WTC11 (cell line): ENCODE data around the gene SPPL2B. TPM values are rescaled to one million over a fixed set of nuclear protein-coding genes. Genes with fewer than 3 reads are reported as not detected.

Experiments
- ATAC-seq: fragments of 200-7000 bp; cut with Tn5 transposase; 2 replicates; pipeline ENCODE4 v1.10.0; 2021; ENCODE audit warnings: mild to moderate bottlenecking, moderate library complexity
- CTCF ChIA-PET: fragments of 300-600 bp; sonication (Branson Sonifier 250); formaldehyde crosslinking; loops from one replicate; lab custom pipeline; 2021; ENCODE audit warnings: antibody characterized with exemption; lab: Charles Lee
- POLR2A ChIA-PET: fragments of 350-600 bp; sonication (Branson Sonifier 250); formaldehyde crosslinking; loops from one replicate; lab custom pipeline; 2021; ENCODE audit warnings: antibody characterized with exemption; lab: Charles Lee
- DNase-seq: peaks from one replicate; pipeline ENCODE4 v3.0.0; 2021; ENCODE audit warnings: low spot score
- H3K27ac Mint-ChIP-seq: 2 replicates; pipeline ENCODE4 v1.8.0; 2021; ENCODE audit warnings: mixed read lengths
- H3K27me3 Mint-ChIP-seq: 2 replicates; pipeline ENCODE4 v1.8.0; 2021; ENCODE audit warnings: low read depth, mild to moderate bottlenecking, moderate library complexity, mixed read lengths
- H3K36me3 Mint-ChIP-seq: 2 replicates; pipeline ENCODE4 v1.8.0; 2021; ENCODE audit warnings: mixed read lengths
- H3K4me1 Mint-ChIP-seq: 2 replicates; pipeline ENCODE4 v1.8.0; 2022; ENCODE audit warnings: mixed read lengths
- H3K4me3 Mint-ChIP-seq: 2 replicates; pipeline ENCODE4 v1.8.0; 2021; ENCODE audit warnings: mild to moderate bottlenecking, moderate library complexity, mixed read lengths
- H3K9me3 Mint-ChIP-seq: 2 replicates; pipeline ENCODE4 v1.8.0; 2021; ENCODE audit warnings: mixed read lengths
- ARID4B ChIP-seq: sonication (generic); formaldehyde crosslinking; IDR thresholded peaks from 2 replicates; pipeline ENCODE4 v1.8.0; 2023; ENCODE audit warnings: missing genetic modification reagents, mild to moderate bottlenecking, borderline replicate concordance
- ELF4 ChIP-seq: sonication (generic); formaldehyde crosslinking; IDR thresholded peaks from 2 replicates; pipeline ENCODE4 v1.8.1; 2022; ENCODE audit warnings: low read depth, mild to moderate bottlenecking, moderate library complexity, missing genetic modification reagents
- ETV6 ChIP-seq: sonication (generic); formaldehyde crosslinking; IDR thresholded peaks from 2 replicates; pipeline ENCODE4 v1.8.1; 2022; ENCODE audit warnings: mild to moderate bottlenecking, missing genetic modification reagents
- GTF2I ChIP-seq: fragments of 250-450 bp; sonication (Bioruptor Pico); conservative IDR thresholded peaks from 2 replicates; pipeline ENCODE4 v1.4.0; 2021; ENCODE audit warnings: mild to moderate bottlenecking
- JAZF1 ChIP-seq: fragments of 250-450 bp; sonication (Bioruptor Pico); IDR thresholded peaks from 2 replicates; pipeline ENCODE4 v1.9.0; 2021; ENCODE audit warnings: moderate library complexity, mild to moderate bottlenecking, inconsistent platforms
- NR2C2 ChIP-seq: sonication (generic); formaldehyde crosslinking; IDR thresholded peaks from 2 replicates; pipeline ENCODE4 v1.8.0; 2022; ENCODE audit warnings: mild to moderate bottlenecking, missing genetic modification reagents
- NR3C1 ChIP-seq: sonication (generic); formaldehyde crosslinking; conservative IDR thresholded peaks from 2 replicates; pipeline ENCODE4 v1.8.1; 2023; ENCODE audit warnings: low read depth, mild to moderate bottlenecking, missing genetic modification reagents
- PRDM15 ChIP-seq: sonication (generic); formaldehyde crosslinking; IDR thresholded peaks from 2 replicates; pipeline ENCODE4 v1.8.0; 2022; ENCODE audit warnings: missing genetic modification reagents
- PREB ChIP-seq: sonication (generic); formaldehyde crosslinking; IDR thresholded peaks from 2 replicates; pipeline ENCODE4 v1.8.1; 2022; ENCODE audit warnings: mild to moderate bottlenecking, missing genetic modification reagents, moderate library complexity, borderline replicate concordance
- PRRX2 ChIP-seq: fragments of 250-450 bp; sonication (Bioruptor Pico); IDR thresholded peaks from 2 replicates; pipeline ENCODE4 v1.8.0; 2021; ENCODE audit warnings: mild to moderate bottlenecking
- TEAD4 ChIP-seq: sonication (generic); formaldehyde crosslinking; IDR thresholded peaks from 2 replicates; pipeline ENCODE4 v1.8.0; 2022; ENCODE audit warnings: mild to moderate bottlenecking, missing genetic modification reagents
- USF1 ChIP-seq: sonication (generic); formaldehyde crosslinking; IDR thresholded peaks from 2 replicates; pipeline ENCODE4 v1.8.0; 2022; ENCODE audit warnings: mild to moderate bottlenecking, missing genetic modification reagents
- ZNF138 ChIP-seq: sonication (generic); formaldehyde crosslinking; conservative IDR thresholded peaks from 2 replicates; pipeline ENCODE4 v1.8.1; 2022; ENCODE audit warnings: mild to moderate bottlenecking, moderate library complexity, missing genetic modification reagents
- ZNF219 ChIP-seq: sonication (generic); formaldehyde crosslinking; IDR thresholded peaks from 2 replicates; pipeline ENCODE4 v1.8.0; 2023; ENCODE audit warnings: missing genetic modification reagents, mild to moderate bottlenecking, borderline replicate concordance
- ZNF317 ChIP-seq: sonication (generic); formaldehyde crosslinking; IDR thresholded peaks from 2 replicates; pipeline ENCODE4 v1.8.1; 2023; ENCODE audit warnings: low read depth, mild to moderate bottlenecking, moderate library complexity, missing genetic modification reagents, borderline replicate concordance
- ZNF532 ChIP-seq: fragments of 250-450 bp; sonication (Bioruptor Pico); IDR thresholded peaks from 2 replicates; pipeline ENCODE4 v1.9.0; 2021; ENCODE audit warnings: mild to moderate bottlenecking, borderline replicate concordance
- total RNA-seq: library from RNA; stranded (reverse); gene quantifications from 3 replicates; pipeline ENCODE4 v1.2.3, GENCODE V29; 2021
- TF ChIP-seq, protein P1 (sequence below): fragments of 250-450 bp; sonication (Bioruptor Pico); IDR thresholded peaks from 2 replicates; pipeline ENCODE4 v1.9.0; 2021; ENCODE audit warnings: mild to moderate bottlenecking
- TF ChIP-seq, protein P2 (sequence below): sonication (generic); formaldehyde crosslinking; IDR thresholded peaks from 2 replicates; pipeline ENCODE4 v1.8.1; 2023; ENCODE audit warnings: mild to moderate bottlenecking, moderate library complexity, missing genetic modification reagents

SPPL2B gene
- total RNA-seq, 1 experiment from 2014 or later: 117 TPM

DNA sequence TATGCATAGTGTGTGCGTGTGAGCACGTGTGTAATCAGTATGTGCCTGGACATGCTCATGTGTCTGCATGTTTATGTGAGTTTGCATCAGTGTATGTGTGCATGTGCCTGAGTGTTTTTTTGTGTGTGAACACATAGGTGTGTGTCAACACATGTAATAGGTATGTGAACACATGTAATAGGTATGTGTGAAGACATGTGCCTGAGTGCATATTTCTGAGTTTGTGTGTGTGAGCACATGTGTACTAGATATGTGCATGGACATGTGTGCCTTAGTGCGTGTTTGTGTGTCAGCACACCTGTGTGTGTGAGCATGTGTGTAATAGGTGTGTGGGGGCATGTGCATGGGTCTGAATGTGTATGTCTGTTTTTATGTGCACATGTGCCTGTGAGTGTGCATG is 7.4 kb downstream of the SPPL2B start:
- TF ChIP-seq NR2C2 (CRISPR knock-in tag) (no peak), ZNF219 (CRISPR knock-in tag) (no peak), PRDM15 (no peak), ARID4B (CRISPR knock-in tag) (no peak), JAZF1 (CRISPR knock-in tag) (no peak), TEAD4 (CRISPR knock-in tag) (no peak), ETV6 (no peak), ZNF138 (CRISPR knock-in tag) (no peak), ZNF317 (no peak), USF1 (CRISPR knock-in tag) (no peak), ZNF532 (no peak), PREB (no peak), ELF4 (CRISPR knock-in tag) (no peak), NR3C1 (CRISPR knock-in tag) (no peak), GTF2I (CRISPR knock-in tag) (no peak), PRRX2 (CRISPR knock-in tag) (no peak)
- TF ChIP-seq, protein P1, sequence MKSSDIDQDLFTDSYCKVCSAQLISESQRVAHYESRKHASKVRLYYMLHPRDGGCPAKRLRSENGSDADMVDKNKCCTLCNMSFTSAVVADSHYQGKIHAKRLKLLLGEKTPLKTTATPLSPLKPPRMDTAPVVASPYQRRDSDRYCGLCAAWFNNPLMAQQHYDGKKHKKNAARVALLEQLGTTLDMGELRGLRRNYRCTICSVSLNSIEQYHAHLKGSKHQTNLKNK (CRISPR knock-in tag): no peak
- TF ChIP-seq, protein P2, sequence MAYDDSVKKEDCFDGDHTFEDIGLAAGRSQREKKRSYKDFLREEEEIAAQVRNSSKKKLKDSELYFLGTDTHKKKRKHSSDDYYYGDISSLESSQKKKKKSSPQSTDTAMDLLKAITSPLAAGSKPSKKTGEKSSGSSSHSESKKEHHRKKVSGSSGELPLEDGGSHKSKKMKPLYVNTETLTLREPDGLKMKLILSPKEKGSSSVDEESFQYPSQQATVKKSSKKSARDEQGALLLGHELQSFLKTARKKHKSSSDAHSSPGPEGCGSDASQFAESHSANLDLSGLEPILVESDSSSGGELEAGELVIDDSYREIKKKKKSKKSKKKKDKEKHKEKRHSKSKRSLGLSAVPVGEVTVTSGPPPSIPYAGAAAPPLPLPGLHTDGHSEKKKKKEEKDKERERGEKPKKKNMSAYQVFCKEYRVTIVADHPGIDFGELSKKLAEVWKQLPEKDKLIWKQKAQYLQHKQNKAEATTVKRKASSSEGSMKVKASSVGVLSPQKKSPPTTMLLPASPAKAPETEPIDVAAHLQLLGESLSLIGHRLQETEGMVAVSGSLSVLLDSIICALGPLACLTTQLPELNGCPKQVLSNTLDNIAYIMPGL: no peak
- peaks cover 14% of the 10 kb centered on the region for H3K4me1 Mint-ChIP-seq
- ChIA-PET CTCF (no interaction called here), POLR2A (no interaction called here)
- H3K4me3 Mint-ChIP-seq: no peak overlapping the region
- DNase-seq (no peak), ATAC-seq (no peak)
- H3K36me3 Mint-ChIP-seq: peaks cover 11% of the 10 kb centered on the region
- H3K27ac Mint-ChIP-seq: peak overlapping the region; percentile 43
- H3K9me3 Mint-ChIP-seq: peaks cover 10% of the 10 kb centered on the region
- no peaks in the 10 kb centered on the region for H3K27me3 Mint-ChIP-seq
